Cortex of kidney (tissue), 1 donor: ENCODE results near the gene ULK1.

Source experiments
- DNase-seq: peaks from one replicate; lab custom pipeline; 2025; lab: John Stamatoyannopoulos, UW

Gene ULK1

DNA sequence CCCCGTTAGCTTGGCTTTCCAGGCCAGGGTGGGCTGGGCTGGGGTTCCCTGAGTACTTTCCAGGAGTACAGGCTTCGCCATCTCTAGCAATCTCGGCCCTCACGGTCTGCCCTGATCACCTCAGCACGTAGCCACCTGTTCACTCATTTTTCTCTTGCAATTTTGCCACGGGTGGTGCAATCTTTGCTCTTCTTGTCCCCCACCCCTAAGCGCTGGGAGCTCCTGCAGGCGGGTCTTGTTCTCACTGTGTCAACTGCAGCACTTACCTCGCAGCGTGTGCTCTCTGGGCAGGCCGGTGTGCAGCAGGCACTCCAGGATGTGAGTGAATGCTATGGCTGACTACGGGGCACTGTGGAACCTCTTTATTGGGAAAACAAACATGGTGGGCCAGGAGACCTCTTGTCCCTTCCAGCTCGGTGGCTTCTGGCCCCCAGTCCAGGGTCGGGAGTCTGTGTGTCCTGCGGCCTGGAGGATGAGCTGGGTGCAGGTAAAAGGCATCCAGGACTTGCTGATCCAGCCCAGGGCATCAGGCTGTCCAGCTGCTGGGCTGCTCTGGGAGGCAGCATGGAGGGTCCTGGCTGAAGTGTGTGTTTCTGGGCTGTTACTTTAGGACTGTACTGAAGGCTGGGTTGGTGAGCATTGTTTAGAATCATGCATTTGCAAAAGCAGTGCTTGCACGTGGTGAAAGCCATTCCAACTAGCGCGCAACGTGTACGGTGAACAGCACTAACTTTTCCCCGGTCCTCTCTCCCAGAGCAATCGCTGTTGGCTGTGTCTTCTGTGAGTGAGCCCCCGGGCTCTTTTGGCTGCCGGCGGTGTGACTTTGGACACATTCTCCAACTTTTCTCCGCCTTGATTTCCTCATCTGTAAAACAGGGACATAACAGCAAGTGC, 1.5 kb upstream of the ULK1 start:
- DNase-seq: no peak

DNA sequence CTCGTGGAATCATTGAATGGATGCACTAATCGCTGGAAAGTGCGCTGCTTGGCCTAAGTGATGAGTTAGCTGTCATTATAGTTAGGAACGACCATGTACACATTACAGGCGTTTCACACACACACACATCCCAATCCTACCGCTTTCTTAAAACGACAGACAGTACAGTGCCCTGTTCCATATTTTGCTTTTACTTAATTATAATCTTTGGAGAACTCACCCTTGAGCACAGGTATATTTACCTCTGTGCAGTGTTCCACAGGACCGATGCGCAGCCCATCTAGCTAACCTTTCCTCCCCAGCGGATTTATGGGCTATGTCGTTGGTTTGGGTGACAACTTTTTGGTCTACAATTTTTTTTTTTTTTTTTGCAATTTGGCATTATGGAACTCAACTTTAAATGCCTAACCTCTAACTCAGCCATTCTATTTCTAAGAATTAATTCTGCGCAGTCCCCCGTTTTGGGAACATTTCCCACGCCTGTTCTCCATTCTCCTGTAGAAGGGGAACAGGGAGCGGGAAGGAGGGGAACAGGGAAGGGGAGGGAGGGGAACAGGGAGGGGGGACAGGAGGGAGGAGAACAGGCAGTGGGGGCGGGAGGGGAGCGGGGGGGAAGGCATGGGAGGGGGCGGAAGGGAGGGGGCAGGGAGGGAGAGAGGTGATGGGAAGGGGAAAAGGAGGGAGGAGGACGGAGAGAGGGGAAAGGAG, 663 bp upstream of the ULK1 start:
- no peak for DNase-seq

DNA sequence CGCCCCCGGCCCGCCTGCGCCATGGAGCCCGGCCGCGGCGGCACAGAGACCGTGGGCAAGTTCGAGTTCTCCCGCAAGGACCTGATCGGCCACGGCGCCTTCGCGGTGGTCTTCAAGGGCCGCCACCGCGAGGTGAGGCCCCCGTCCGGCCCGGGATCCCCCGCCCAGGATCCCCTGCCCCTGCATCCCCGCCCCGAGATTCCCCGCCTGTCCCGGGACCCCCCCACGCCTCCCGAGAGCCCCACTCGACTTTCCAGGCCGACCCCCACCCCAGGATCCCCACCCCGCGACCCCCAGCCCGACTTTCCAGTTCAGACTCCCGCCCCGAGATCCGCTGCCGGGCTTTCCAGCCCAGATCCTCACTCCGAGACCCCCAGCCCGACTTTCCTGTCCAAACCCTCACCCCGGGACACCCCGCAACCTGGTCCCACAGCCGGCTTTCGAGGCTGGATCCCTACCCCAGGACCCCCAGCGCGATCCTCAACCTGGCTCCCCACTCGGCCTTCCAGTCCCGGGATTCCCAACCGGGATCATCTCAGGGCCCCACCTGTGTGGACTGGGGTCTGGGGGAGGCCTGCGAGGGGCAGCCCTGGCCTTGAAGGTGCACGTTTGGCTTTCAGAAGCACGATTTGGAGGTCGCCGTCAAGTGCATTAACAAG, 688 bp downstream of the ULK1 start:
- no peak for DNase-seq

DNA sequence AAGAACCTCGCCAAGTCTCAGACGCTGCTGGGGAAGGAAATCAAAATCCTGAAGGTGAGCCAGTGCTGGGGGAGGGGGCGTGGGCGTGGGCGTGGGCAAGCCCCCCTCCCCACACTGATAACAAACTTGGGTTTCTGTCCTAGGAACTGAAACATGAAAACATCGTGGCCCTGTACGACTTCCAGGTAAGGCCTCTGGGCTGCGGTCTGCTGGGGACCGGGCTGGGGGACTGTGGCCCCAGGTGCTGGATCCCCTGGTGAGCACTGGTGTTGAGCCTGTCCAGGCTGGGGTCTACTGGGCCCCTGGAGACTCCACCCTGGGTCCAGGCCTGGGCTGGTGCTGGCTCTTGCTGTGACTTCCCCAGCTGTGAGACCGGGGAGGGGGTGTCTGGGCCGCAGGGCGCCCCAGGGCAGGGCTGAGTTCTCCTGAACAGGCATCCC, 1.2 kb downstream of the ULK1 start:
- DNase-seq: no peak

DNA sequence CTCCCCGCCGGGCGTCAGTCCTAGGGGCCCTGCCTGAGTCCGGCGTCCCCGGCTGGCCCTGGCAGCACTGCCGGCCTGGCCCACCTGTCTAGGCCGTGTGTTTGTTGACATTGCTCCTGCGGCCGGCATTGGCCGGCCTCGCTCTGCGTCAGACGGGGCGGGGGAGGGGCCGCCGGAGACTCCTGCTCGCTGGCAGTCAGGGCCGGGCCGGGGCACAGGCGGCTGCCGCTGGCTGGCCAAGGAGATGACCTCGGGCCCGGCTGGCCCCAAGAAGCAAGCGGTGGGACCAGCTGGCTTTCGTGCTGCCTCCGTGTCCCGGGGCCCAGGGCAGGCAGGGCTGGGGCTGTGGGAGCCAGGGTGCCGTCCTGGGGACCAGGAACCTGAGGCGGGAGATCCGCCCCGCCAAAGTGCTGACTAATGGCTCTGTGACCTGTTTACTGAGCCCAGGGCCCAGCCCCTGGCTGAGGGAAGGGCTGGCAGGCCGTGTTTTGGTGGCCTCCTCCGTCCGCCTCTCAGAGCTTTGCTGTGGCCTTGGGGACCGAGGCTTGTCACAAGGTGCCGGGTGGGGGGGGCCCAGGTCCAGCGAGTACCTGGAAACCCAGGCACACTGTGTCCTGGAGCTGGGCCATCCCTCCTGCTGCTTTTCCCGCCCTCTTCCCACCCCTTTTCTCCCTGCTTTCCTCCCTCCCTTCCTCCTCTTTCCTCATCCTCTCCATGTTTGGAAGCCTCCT, 1.8 kb downstream of the ULK1 start:
- no peak for DNase-seq

DNA sequence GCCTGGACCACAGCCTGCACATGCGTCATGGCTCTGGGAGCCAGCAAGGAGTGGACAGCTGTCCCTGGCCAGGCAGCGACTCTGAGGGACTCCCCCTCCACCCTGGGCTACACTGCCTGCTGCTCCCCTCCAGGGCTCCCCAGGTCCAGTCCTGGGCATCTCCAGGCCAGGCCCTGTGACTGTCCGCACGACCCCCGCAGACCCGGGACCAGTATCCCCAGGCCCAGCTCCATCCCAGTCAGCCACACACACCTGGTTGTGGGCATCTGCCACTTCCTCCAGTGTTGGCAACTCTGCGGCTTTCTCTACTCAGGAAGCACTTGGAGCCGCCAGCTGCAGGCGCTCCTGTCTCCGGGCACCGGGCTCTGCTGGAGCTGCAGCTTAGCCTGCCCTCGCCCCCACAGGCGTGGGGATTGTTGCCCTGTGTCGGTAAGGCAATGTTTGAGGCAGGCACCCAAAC, 2.4 kb downstream of the ULK1 start:
- DNase-seq: no peak

DNA sequence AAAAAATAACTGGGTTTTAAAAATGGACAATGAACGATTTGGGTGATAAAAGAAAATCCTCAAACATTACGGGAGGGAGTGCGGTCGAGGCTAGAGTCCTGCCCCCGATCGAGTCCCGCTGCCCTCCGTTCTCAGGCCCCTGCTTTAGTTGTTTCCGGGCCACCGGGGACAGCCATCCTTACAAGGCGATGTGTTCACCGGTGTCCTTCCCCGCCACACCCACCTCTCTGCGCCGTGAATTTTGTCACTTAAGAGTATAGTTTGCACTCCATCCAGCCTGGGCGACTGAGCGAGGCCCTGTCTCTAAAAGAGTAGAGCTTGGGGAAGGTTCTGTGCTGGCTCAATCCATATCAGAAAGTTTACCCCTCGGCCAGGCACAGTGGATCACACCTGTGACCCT, 2.9 kb downstream of the ULK1 start:
- no peak for DNase-seq

DNA sequence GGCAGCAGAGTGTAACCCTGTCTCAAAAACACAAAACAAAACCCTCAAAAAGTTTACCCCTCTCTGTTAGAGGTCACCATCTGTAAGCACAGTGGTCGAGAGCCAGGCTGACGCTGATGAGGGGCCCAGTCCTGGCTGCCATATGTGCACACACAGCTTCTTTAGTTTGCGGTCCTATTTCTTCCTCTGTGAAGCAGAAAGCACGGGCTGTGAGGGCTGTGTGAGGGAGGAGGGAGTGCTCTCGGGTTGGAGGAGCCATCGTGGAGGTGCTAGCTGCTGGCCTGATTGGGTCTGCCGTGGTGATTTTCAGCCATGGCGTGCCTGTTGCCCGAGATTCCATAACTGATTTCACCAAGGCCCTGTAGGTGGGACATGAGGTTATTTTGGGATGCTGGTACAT, 3.5 kb downstream of the ULK1 start:
- DNase-seq: no peak

DNA sequence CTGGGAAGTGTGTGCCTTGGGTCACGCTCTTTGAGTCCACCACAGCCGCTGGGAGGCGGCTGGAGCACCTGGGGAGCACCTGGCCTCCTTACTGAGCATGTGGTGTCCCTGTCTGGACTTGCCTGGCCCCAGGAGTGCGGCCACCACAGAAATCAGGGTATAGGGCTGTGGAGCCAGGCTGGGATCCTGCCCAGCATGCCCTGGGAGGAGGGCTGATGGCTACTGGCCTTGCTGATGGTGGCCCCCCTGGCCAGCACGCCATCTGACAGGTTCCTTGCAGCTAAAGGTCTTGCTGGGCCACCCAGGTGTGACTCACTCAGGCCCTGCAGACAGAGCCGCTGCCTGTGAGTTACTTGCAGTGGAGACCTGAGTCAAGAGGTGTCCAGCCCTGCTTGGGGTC, 6.0 kb downstream of the ULK1 start:
- DNase-seq: no peak

DNA sequence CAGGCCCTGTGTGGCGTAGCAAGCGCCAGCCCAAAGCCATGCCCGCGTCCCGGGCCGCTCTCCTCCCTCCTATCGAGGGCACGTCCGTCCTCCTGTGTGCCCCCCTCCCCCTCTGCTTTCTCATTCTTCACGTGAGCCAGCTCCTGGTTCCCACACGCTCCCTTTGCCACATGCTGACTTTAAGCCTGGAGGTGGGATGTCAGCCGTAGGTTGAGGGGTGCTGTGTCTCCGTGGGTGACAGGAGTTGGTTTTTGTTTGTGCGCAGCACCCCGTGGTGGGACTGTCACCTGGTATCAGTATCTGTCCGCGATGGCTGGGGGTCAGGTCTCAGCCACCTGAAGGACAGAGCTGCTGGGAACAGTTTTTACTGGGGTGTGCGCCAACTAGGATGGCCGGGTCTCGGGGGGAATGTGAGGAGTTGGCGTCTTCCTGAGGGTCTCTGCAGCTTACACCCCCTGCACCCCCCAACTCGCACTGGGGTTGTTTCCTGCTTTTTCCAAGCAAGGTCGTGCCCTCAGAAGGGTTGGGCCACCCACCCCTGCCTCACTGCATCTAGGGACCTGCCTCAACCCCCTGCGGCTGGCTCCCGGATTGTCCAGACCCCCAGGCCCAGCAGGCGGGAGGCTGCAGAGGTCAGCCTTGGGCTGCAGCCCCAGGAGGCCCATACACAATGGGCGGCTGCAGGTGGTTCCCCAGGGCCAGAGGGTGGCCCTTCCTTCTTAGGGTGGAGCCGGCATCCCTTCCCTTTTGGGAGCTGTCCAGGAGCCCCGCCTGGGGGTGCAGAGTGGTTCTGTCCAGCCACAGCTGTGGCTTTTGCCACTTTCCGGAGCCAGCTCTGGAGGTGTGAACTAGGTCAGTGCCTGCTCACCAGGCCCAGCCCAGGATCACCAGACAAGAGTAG, 7.3 kb downstream of the ULK1 start:
- no peak for DNase-seq

DNA sequence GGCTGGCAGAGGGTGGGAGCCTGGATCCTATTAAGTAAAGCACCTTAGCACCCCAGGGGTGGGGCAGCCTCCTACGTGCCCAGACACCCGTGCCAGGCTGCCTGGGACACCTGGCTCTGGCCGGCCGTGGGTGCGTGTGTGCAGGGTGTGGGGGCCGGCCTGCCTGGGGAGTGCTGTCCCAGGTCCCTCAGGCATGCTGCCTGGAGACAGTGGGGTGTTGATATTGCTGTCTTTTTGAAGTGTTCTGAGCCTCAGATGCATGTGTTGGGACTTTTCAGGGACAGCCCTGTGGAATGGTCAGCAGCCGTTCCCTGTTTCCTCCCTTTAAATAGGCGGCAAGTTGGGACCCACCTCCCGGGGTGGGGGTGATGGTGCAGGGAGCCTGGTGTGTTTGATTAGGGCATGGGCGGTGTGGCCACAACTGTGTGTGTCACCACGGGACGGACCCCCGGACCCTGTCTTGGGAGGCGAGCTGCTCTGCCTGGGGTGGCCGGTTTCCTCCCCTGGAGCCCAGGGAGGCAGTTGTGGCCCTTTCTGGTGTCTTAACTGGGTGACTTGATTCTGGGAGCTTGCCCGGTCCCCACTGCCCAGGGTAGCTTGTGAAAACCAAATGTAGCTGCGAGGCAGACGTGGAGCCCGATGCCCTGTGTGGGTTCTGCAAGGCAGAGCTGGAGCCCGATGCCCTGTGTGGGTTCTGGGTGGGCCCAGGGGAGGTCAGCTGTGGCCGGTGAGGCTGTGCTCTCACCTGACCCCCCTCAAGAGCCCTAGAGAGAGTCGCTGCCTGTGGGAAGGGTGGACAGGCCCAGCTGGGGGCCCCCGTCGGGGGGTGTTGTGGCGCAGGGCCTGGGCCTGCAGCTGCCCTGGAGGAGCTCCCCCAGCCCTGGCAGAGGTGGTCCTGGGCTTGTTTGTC, 8.2 kb downstream of the ULK1 start:
- DNase-seq: no peak

DNA sequence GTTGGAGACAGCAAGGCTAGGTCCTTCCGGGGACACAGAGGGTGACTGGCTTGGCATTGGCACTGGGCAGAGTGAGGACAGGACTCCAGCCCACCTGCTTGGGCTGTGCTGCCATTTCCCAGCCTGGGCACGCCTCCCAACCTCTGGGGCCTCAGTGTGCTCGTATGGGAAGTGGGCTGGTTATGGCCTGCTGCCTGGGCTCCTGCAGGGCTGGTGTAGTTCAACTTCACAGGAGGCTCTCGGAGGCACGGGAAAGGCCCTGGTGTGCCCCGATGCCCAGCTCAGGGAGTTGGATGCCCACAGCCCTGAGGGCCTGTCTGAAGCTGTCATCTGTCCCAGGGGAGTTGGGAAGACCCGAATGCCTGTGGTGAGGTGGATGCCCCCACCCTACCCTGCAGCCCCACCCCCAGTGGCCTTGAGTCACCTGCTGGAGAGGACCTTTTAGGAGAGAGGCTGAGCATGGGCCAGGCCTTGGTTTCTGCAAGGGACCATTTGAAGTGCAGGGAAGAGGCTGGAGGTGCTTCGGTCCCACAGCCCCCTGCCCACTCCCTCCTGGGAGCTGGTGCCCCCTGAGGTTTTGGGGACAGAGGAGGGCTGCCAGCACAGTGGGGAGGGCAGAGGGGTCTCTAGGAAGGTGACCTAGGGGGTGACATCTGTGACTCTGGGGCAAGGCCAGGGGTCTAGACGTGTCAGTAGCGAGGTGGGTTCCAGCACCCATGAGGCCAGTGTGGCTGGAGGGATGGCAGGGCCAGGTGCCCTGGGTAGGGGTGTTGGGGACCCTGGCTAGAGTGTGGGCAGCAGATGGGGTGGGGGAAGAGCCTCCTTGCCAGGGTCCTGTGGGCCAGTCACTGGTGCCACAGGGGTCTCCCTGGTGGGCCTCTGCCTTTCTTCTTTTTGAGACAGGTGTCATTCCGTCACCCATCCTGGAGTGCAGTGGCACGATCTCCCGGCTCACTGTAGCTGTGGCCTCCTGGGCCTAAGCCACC, 9.1 kb downstream of the ULK1 start:
- no peak for DNase-seq

DNA sequence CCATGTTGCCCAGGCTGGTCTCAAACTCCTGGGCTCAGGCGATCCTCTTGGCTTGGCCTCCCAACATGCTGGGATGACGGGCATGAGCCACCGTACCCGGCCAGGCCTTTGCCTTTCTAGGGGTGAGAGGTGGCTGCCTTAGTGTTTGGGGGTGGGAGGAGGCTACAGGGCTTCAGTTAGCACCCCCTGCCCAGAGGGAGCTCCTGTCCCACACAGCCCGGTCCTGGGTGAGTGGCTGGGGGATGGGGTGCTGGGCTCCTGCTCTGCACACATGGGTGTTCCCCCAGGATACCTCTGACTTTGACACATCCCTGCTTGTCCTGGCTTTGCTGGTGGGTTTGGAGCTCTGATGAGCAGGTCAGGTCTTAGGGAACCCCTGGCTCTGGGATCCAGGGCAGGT, 9.9 kb downstream of the ULK1 start:
- no peak for DNase-seq

DNA sequence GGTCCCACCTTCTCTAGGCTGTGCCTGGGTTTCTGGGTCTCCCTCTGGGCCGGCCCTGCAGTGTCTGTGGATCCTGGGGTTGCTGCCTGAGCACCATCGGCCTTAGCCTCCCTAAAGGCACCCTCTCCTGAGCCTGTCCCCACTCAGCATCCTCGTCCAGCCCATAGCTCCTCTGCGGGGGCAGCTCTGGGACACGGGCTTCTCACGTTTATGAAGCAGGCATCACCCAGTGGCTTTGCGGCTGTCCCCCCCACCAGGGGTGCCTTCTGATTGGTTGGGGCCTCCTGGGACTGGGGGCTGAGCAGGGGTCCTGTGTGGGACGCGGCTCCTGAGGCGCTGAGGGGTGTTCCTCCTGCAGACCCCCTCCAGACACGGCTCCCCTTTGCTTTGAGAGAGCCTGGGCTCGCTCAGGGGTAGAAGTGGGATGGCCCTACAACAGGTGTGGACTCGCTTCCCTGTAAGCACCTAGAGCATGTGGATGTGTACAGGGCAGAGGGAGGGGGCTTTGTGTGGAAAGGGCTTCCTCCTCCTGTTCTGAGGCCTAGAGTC, 10.7 kb downstream of the ULK1 start:
- DNase-seq: no peak

DNA sequence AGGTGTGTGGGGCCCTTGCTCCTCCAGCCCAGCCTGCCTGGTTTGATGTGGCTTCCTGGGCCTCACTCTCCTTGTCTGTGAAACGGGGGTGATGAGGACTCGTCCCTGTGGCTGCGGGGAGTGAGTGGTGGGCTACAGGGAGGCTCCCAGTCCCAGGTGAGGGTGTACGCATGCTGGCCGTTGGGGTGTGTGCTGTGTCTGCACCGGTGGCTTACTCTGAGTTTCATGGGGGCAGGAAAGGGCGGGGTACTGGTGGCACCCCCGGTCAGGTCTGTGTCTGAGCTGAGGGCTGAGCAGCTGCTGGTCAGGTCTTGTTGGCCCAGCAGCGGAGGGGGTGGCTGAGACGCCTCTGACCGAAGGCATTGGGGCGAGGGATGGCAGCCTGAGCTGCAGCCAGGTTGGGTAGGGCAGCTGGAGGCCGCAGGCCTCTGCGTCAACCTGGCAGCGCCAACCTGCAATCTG, 11.2 kb downstream of the ULK1 start:
- no peak for DNase-seq

DNA sequence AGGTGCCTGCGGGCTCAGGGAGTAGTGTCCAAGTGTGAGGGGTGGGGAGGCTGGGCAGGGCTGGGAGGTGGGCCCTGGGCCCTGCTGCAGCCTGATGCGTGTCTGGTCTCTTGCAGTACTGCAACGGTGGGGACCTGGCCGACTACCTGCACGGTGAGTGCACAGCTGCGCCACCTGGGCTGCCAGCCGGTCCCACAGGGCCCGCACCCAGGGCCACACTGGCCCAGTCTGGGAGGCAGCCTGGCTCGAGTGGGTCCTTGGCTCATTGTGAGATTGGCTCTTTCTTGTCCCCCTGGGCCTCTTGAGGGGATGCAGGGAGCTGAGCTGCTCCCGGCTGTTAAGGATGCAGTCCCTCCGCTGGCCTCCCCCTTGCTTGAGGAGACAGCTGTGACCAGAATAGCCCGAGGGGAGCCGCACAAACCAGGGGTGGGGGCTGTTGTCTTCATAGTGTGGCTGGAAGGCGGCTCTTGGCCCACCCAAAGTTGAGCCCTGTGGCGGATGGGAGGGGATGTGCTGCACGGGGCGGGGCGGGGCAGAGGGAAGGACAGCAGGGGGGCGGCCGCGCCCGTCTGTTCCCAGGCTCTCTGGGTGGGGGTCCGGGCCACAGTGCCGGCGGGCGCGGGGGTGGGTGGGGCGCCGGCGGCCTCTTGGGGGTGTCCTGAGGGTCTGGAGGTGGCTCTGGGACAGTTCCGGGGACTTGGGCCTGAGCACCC, 13.1 kb downstream of the ULK1 start:
- no peak for DNase-seq
